M059J (cell line): ENCODE results near the gene HHIPL2. TPM values are rescaled to one million over a fixed set of nuclear protein-coding genes. Genes with fewer than 3 reads are reported as not detected.
A peak's percentile ranks its signal among the peaks of the same experiment; 100 is the strongest.

ENCODE experiments used
- DNase-seq: peaks from one replicate; pipeline ENCODE4 v3.0.0-alpha.2; 2012; ENCODE audit warnings: low read depth
- total RNA-seq: library from RNA; depleted of rRNA; stranded (reverse); fragments of >200 nt; shearing (Covaris generic); gene quantifications from 2 replicates; pipeline ENCODE4 v1.2.3, GENCODE V29; 2014; rRNA removed

HHIPL2 gene
- total RNA-seq: 3.3 and 3.9 TPM in 2 replicates

- DNase-seq: peak; percentile 16
Observed at GRCh38 chr1:222547944-222548671, at the start of gene HHIPL2. TSS of gene HHIPL2 (minus strand) at chr1:222548104. CDS start at chr1:222548044, 60 bp downstream.

GRCh38 chr1:222596696-222597095 lies 48.8 kb upstream of the HHIPL2 start:
- DNase-seq: no peak

- DNase-seq: no peak
Observed at GRCh38 chr1:222594789-222595188, 46.9 kb upstream of the HHIPL2 start.

- peak; percentile 19 for DNase-seq
Observed at GRCh38 chr1:222592171-222592570, 44.3 kb upstream of the HHIPL2 start.

GRCh38 chr1:222589462-222590302 lies 41.8 kb upstream of the HHIPL2 start, which contains the start of gene TAF1A:
TSS of gene TAF1A (minus strand) at chr1:222589933.
- DNase-seq: peak; percentile 90

- DNase-seq: no peak
Observed at GRCh38 chr1:222588135-222588534, 40.2 kb upstream of the HHIPL2 start.

- DNase-seq: no peak
Observed at GRCh38 chr1:222586842-222587241, 38.9 kb upstream of the HHIPL2 start.

GRCh38 chr1:222583079-222583478 lies 35.2 kb upstream of the HHIPL2 start:
- no peak for DNase-seq

GRCh38 chr1:222582099-222582774 lies 34.3 kb upstream of the HHIPL2 start:
- DNase-seq: peak; percentile 87

- no peak for DNase-seq
Observed at GRCh38 chr1:222579316-222579715, 31.4 kb upstream of the HHIPL2 start.

GRCh38 chr1:222570837-222571236 lies 22.9 kb upstream of the HHIPL2 start:
- no peak for DNase-seq

- no peak for DNase-seq
Observed at GRCh38 chr1:222561656-222562055, 13.8 kb upstream of the HHIPL2 start.

- DNase-seq: no peak
Observed at GRCh38 chr1:222557574-222557973, 9.7 kb upstream of the HHIPL2 start.

- peak; percentile 37 for DNase-seq
Observed at GRCh38 chr1:222557148-222557547, 9.2 kb upstream of the HHIPL2 start.

GRCh38 chr1:222555992-222556615 lies 8.2 kb upstream of the HHIPL2 start:
- peak; percentile 25 for DNase-seq

- no peak for DNase-seq
Observed at GRCh38 chr1:222554177-222554576, 6.3 kb upstream of the HHIPL2 start.

- DNase-seq: no peak
Observed at GRCh38 chr1:222552882-222553281, 5.0 kb upstream of the HHIPL2 start.

GRCh38 chr1:222547260-222547614 lies 667 bp downstream of the HHIPL2 start:
- DNase-seq: no peak

GRCh38 chr1:222546548-222547259 lies 1.2 kb downstream of the HHIPL2 start:
- DNase-seq: peak; percentile 98

GRCh38 chr1:222546091-222546490 lies 1.8 kb downstream of the HHIPL2 start:
- no peak for DNase-seq

GRCh38 chr1:222543817-222544216 lies 4.1 kb downstream of the HHIPL2 start:
- no peak for DNase-seq
